ENCODE results near the gene PTPRF.

GRCh38 chr1:43597721-43598120 lies 67.0 kb downstream of the PTPRF start:
- TF ChIP-seq, protein P1, sequence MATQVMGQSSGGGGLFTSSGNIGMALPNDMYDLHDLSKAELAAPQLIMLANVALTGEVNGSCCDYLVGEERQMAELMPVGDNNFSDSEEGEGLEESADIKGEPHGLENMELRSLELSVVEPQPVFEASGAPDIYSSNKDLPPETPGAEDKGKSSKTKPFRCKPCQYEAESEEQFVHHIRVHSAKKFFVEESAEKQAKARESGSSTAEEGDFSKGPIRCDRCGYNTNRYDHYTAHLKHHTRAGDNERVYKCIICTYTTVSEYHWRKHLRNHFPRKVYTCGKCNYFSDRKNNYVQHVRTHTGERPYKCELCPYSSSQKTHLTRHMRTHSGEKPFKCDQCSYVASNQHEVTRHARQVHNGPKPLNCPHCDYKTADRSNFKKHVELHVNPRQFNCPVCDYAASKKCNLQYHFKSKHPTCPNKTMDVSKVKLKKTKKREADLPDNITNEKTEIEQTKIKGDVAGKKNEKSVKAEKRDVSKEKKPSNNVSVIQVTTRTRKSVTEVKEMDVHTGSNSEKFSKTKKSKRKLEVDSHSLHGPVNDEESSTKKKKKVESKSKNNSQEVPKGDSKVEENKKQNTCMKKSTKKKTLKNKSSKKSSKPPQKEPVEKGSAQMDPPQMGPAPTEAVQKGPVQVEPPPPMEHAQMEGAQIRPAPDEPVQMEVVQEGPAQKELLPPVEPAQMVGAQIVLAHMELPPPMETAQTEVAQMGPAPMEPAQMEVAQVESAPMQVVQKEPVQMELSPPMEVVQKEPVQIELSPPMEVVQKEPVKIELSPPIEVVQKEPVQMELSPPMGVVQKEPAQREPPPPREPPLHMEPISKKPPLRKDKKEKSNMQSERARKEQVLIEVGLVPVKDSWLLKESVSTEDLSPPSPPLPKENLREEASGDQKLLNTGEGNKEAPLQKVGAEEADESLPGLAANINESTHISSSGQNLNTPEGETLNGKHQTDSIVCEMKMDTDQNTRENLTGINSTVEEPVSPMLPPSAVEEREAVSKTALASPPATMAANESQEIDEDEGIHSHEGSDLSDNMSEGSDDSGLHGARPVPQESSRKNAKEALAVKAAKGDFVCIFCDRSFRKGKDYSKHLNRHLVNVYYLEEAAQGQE (IDR thresholded peaks at IDR 0.05), result no peak
- no peak for TF ChIP-seq JUND (IDR thresholded peaks at IDR 0.05)
- TF ChIP-seq ATF3 (IDR thresholded peaks at IDR 0.05), result no peak
- TF ChIP-seq, protein P2, sequence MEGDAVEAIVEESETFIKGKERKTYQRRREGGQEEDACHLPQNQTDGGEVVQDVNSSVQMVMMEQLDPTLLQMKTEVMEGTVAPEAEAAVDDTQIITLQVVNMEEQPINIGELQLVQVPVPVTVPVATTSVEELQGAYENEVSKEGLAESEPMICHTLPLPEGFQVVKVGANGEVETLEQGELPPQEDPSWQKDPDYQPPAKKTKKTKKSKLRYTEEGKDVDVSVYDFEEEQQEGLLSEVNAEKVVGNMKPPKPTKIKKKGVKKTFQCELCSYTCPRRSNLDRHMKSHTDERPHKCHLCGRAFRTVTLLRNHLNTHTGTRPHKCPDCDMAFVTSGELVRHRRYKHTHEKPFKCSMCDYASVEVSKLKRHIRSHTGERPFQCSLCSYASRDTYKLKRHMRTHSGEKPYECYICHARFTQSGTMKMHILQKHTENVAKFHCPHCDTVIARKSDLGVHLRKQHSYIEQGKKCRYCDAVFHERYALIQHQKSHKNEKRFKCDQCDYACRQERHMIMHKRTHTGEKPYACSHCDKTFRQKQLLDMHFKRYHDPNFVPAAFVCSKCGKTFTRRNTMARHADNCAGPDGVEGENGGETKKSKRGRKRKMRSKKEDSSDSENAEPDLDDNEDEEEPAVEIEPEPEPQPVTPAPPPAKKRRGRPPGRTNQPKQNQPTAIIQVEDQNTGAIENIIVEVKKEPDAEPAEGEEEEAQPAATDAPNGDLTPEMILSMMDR (IDR thresholded peaks at IDR 0.05; ENCODE audit: low read depth, low read length, missing input control), result no peak
- no peak for TF ChIP-seq GABPA (IDR thresholded peaks at IDR 0.05 in 1 of 2, conservative IDR thresholded peaks at IDR 0.05 in 1 of 2)
- TF ChIP-seq YY1 (IDR thresholded peaks at IDR 0.05), result no peak
- TF ChIP-seq, protein P3, sequence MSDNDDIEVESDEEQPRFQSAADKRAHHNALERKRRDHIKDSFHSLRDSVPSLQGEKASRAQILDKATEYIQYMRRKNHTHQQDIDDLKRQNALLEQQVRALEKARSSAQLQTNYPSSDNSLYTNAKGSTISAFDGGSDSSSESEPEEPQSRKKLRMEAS (IDR thresholded peaks at IDR 0.05), result no peak
- no peak for TF ChIP-seq TAF1 (conservative IDR thresholded peaks at IDR 0.05)
- TF ChIP-seq RAD21 (IDR thresholded peaks at IDR 0.05), result no peak
- TF ChIP-seq RXRA (IDR thresholded peaks at IDR 0.05), result no peak
- no peak for TF ChIP-seq NR2F2 (IDR thresholded peaks at IDR 0.05)
